AG20443 (cell line): ENCODE measurements around the gene PTPRO.
A peak's percentile ranks its signal among the peaks of the same experiment; 100 is the strongest.
"Not testable (repeated sequence)": the region's sequence is repeated elsewhere in the genome, so short reads cannot be mapped to it uniquely, and the experiment has no call there.

Source experiments
- DNase-seq: peaks from one replicate; pipeline ENCODE4 v3.0.0; 2012; ENCODE audit warnings: low spot score, mixed read lengths

Gene PTPRO

DNA sequence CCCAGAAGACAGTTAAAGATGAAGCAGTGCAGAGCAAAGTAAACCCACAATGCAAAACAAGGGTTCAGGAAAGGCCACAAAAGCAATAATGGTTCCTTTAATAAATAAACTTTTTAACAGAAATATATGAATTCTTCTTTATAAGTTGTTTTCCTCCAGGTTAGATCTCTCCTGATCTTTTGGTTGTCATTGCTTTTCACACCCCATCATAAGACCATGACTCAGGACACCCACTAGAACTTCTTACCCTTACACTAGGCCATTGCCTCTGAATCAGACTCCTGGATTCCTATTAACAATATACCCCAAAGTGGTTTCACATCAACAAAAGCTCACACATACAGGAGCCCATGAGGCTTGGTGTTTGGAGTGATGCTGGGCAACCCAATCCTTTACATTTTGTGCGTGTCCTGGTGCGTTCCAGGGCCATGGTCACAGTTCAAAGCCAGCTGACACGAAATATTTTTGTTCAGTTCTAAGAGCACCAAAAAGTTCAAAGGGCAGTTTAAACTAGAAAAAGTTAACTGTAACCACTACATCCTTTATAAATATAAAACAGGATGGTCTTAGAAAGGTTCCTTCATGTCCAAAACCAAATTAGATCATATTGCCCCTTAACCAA lies 279.9 kb downstream of the PTPRO start:
- no peak for DNase-seq

DNA sequence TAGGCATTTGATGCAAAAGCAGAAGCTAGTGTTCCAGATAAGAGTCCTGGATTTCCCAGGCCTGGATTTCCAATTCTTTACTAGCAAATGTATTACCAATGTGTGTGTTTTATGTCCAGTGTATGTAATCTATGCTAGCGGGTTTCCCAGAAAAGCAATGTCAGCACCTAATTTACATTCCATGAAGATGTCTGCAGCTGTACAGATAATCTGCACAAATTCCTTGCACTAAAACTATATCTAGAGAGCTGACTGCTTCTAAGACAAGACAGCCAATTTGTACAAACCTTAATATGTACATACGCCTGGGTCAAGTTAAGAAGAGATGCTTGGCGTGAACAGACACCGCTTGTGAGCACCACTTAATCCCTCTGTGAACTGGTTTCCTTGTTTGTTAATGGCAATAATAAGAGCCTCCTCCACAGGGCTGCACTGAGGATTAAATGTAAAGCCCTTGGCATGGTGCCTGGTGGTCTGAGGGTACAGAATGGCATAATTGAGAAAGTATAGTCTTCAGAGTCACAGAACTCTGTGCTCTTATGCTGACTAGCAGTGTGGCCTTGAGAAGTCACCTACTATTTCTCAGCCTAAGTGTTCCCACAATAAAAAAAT lies 281.3 kb downstream of the PTPRO start:
- no peak for DNase-seq

- no peak for DNase-seq
Observed at GRCh38 chr12:15605881-15606590, 283.7 kb downstream of the PTPRO start.

GRCh38 chr12:15608406-15608805 lies 286.1 kb downstream of the PTPRO start:
- DNase-seq, result no peak

GRCh38 chr12:15608941-15609340 lies 286.6 kb downstream of the PTPRO start:
- DNase-seq, result no peak

GRCh38 chr12:15613981-15614380 lies 291.7 kb downstream of the PTPRO start:
- DNase-seq, result peak; percentile 26

DNA sequence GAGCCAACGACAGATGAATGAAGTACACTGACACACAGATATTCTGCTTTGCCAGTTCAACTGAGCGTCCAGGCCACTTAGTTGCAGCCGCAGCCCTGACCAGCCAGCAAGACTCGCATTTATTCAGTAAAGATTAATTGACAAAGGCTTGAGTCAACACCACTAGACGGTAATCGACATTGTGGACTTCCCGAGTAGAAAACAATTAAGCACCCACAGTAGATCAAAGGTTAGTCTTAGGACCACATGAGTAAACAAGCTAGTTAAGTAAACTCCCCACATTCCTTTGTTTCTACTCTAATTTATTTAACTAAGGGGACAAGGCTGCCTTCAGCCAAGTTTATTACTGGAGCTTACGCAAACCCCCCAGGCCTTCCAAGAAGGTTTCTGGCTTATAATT lies 294.2 kb downstream of the PTPRO start:
- DNase-seq, result not testable (repeated sequence)

DNA sequence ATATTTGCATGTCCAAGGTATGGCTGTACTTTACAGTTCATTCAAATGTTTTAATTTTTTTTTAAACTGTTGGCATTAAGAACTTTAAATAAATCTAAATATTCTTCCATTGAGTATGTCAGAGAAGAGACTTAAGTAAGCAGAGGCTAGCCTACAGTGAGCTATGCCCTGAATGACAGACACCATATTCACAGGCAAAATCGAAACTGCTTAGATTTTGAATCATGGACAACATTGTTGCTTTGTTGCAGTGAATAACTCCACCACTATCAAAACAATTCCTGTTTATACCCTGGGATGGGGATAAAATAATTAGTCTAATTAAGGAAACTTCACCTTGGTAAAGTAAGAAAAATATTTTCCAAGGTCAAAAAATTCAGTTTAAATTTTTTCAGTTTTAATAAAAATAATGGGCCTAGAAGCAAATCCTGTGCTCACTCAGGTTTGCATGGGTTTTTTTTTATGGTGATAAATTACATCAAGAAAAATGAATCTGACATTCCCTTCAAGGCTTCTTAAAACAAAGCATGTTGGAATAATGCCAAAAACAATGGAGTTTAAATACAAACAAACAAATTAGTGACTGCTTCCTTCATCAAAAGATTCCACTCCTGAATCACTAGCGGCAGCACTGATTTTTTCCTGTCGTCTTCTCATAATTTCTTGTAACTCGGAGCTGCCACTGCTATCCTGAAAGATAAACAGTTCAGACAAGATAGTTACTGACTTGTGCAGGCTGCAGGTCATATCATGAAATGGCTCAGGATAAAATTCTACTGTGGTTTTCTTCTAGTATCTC lies 298.6 kb downstream of the PTPRO start:
- DNase-seq, result no peak

GRCh38 chr12:15625075-15625474 lies 302.8 kb downstream of the PTPRO start:
- DNase-seq, result no peak

GRCh38 chr12:15627995-15628945 lies 306.0 kb downstream of the PTPRO start:
- peak; percentile 11 for DNase-seq

GRCh38 chr12:15629108-15629507 lies 306.8 kb downstream of the PTPRO start:
- DNase-seq, result peak; percentile 70

DNA sequence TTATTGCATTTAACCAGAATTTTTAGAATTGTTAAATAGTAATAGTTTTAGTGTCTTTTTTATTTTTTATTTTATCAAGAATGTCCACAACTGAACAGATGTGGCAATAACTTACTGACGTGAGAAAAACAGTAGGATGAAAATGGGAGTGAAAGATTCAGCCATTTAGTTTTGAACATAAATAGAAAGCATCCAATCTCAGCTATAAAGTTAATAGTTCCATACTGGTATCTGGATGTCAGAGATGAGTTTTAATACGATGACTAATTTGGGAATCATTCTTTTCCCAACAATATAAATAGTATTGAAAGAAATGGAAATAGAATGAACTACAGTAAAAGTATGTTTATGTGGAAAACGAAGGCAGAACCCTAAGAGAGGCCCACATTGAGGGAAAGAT lies 307.5 kb downstream of the PTPRO start:
- DNase-seq, result no peak

GRCh38 chr12:15631007-15631715 lies 308.9 kb downstream of the PTPRO start:
- DNase-seq, result no peak

GRCh38 chr12:15632708-15633107 lies 310.4 kb downstream of the PTPRO start:
- no peak for DNase-seq

- DNase-seq, result no peak
Observed at GRCh38 chr12:15633201-15633600, 310.9 kb downstream of the PTPRO start.

GRCh38 chr12:15634010-15634683 lies 311.8 kb downstream of the PTPRO start:
- DNase-seq, result no peak

GRCh38 chr12:15636060-15636890 lies 314.0 kb downstream of the PTPRO start:
- DNase-seq, result no peak

GRCh38 chr12:15638231-15638630 lies 315.9 kb downstream of the PTPRO start:
- DNase-seq, result no peak

DNA sequence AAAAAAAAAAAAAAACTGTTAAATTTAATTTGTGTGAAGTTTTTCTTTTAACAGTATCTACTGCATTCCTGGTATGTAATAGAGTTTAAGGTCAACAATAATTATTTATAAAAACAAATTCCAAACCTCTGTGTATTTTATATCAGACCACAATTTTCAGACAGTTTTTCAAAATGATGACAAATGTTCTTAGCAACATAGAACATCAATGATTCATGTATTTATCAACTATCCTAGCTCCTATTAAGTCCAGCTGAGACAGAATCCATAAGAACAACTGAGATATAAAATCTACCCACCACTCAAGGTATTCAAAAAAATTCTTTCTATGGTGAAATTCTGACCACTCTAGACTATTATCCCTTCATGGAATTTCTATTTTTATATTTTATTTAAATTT lies 322.4 kb downstream of the PTPRO start:
- DNase-seq, result no peak
